DOHH2 (cell line): ENCODE results near the gene HLA-G.

Experiments
- H3F3A ChIP-seq: fragments of 200-600 bp; sonication (generic), shearing (Covaris generic); 2 replicates; pipeline ENCODE4 v1.6.0; 2016; ENCODE audit warnings: antibody characterized with exemption, mild to moderate bottlenecking; ENCODE audit not compliant: control insufficient read depth, insufficient read depth
- H3K27ac ChIP-seq: fragments of 200-600 bp; sonication (generic); 2 replicates; pipeline ENCODE4 v1.5.1; 2014; ENCODE audit warnings: low read depth, mild to moderate bottlenecking, low read length, moderate library complexity
- H3K27me3 ChIP-seq: fragments of 200-600 bp; sonication (generic); 2 replicates; pipeline ENCODE4 v1.6.1; 2014; ENCODE audit warnings: mild to moderate bottlenecking, low read length, mixed read lengths; ENCODE audit not compliant: control insufficient read depth
- H3K36me3 ChIP-seq: fragments of 200-600 bp; sonication (generic); 2 replicates; pipeline ENCODE4 v1.6.1; 2014; ENCODE audit warnings: mild to moderate bottlenecking, low read length, moderate library complexity, mixed read lengths; ENCODE audit not compliant: control insufficient read depth
- H3K4me1 ChIP-seq: fragments of 200-600 bp; sonication (generic); 2 replicates; pipeline ENCODE4 v1.6.1; 2014; ENCODE audit warnings: mild to moderate bottlenecking, low read length, mixed read lengths; ENCODE audit not compliant: control insufficient read depth
- H3K4me2 ChIP-seq: fragments of 200-600 bp; sonication (generic); 2 replicates; pipeline ENCODE4 v1.6.0; 2014; ENCODE audit warnings: mild to moderate bottlenecking, low read length, moderate library complexity
- H3K4me3 ChIP-seq: fragments of 200-600 bp; sonication (generic); 2 replicates; pipeline ENCODE4 v1.5.1; 2014; ENCODE audit warnings: mild to moderate bottlenecking, low read length, mixed read lengths
- H3K79me2 ChIP-seq: fragments of 200-600 bp; sonication (generic); 2 replicates; pipeline ENCODE4 v1.6.1; 2014; ENCODE audit warnings: mild to moderate bottlenecking, low read length, mixed read lengths; ENCODE audit not compliant: control insufficient read depth
- H3K9me2 ChIP-seq: fragments of 200-600 bp; sonication (generic); replicated peaks from 2 replicates; pipeline ENCODE4 v1.6.1; 2014; ENCODE audit warnings: mild to moderate bottlenecking, low read length, mixed read lengths; ENCODE audit not compliant: control insufficient read depth
- H3K9me3 ChIP-seq: fragments of 200-600 bp; sonication (generic); 2 replicates; pipeline ENCODE4 v1.6.1; 2014; ENCODE audit warnings: antibody characterized with exemption, low read length, mixed read lengths; ENCODE audit not compliant: control insufficient read depth, insufficient read depth
- H4K20me1 ChIP-seq: fragments of 200-600 bp; sonication (generic); 2 replicates; pipeline ENCODE4 v1.6.0; 2014; ENCODE audit warnings: low read depth, mild to moderate bottlenecking, antibody characterized with exemption, low read length, moderate library complexity; ENCODE audit not compliant: control insufficient read depth, insufficient read depth
- CTCF ChIP-seq: fragments of 200-600 bp; sonication (generic); IDR thresholded peaks from one replicate; pipeline ENCODE4 v1.5.1; 2014; ENCODE audit warnings: antibody characterized with exemption, mild to moderate bottlenecking, low read depth, low read length; ENCODE audit not compliant: poor library complexity, severe bottlenecking
- EZH2phosphoT487 ChIP-seq: fragments of 200-600 bp; sonication (generic); IDR thresholded peaks from 2 replicates; pipeline ENCODE4 v1.6.1; 2017; ENCODE audit warnings: borderline replicate concordance, mild to moderate bottlenecking, antibody characterized with exemption, low read length, moderate library complexity, mixed read lengths

The HLA-G gene

DNA sequence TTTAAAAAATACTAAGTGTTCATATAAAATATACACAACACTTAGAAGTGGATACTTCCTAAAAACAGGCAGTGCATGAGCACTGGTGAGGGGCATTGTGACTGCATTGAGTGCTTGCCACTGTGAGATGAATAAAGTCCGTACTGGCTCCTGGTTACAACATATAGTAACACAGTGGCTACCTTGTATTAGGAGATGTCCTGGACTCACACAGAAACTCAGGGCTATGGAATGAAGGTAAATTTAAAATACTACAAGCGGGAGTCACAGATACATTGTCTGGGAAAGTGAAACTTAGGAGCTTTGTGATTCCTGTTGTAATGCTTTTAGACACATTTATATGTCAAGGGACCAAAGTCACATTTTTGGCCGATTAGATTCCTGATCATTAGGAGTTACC, 36.5 kb upstream of the HLA-G start:
- Histone ChIP-seq H3K27me3 (peaks cover 32% of the 10 kb centered on the region), H3K4me2 (no peak overlapping the region), H3F3A (no peaks in the 10 kb centered on the region), H3K9me2 (no peaks in the 10 kb centered on the region), H3K9me3 (peaks cover 7% of the 10 kb centered on the region; the same call in 1 of the 2 replicates), H3K4me1 (no peaks in the 10 kb centered on the region), H4K20me1 (no peaks in the 10 kb centered on the region), H3K79me2 (no peaks in the 10 kb centered on the region), H3K27ac (no peak overlapping the region), H3K4me3 (no peak overlapping the region), H3K36me3 (no peaks in the 10 kb centered on the region)
- no peak for TF ChIP-seq CTCF
- TF ChIP-seq EZH2phosphoT487: no peak

- H3K27me3 ChIP-seq: peaks cover 32% of the 10 kb centered on the region
- H3K4me3 ChIP-seq: no peak overlapping the region
- H3K4me2 ChIP-seq: no peak overlapping the region
- TF ChIP-seq EZH2phosphoT487 (no peak), CTCF (no peak)
- H3K4me1 ChIP-seq: no peaks in the 10 kb centered on the region
- no peaks in the 10 kb centered on the region for H3F3A ChIP-seq
- H3K36me3 ChIP-seq: no peaks in the 10 kb centered on the region
- H3K9me2 ChIP-seq: no peaks in the 10 kb centered on the region
- no peaks in the 10 kb centered on the region for H3K79me2 ChIP-seq
- no peaks in the 10 kb centered on the region for H4K20me1 ChIP-seq
- no peak overlapping the region for H3K27ac ChIP-seq
- peaks cover 7% of the 10 kb centered on the region; the same call in 1 of the 2 replicates for H3K9me3 ChIP-seq
Observed at GRCh38 chr6:29791786-29792122, 35.9 kb upstream of the HLA-G start.

- Histone ChIP-seq H3K9me2 (no peaks in the 10 kb centered on the region), H3K4me2 (peak overlapping the region; percentile 55), H3K4me1 (no peaks in the 10 kb centered on the region), H3K4me3 (peak overlapping the region; percentile 52), H3K27ac (no peak overlapping the region), H3K27me3 (peaks cover 32% of the 10 kb centered on the region), H3K79me2 (no peaks in the 10 kb centered on the region), H3K9me3 (peaks cover 7% of the 10 kb centered on the region; the same call in 1 of the 2 replicates), H3K36me3 (no peaks in the 10 kb centered on the region), H4K20me1 (no peaks in the 10 kb centered on the region), H3F3A (no peaks in the 10 kb centered on the region)
- no peak for TF ChIP-seq CTCF
- no peak for TF ChIP-seq EZH2phosphoT487
Observed at GRCh38 chr6:29792123-29793035, 35.2 kb upstream of the HLA-G start.
